Measurements from ENCODE around the gene GABRB2. TPM values are rescaled to one million over a fixed set of nuclear protein-coding genes. Genes with fewer than 3 reads are reported as not detected.

GABRB2 gene
- total and polyA plus RNA-seq, 4 donors, result 0.08 TPM; not detected in 3

DNA sequence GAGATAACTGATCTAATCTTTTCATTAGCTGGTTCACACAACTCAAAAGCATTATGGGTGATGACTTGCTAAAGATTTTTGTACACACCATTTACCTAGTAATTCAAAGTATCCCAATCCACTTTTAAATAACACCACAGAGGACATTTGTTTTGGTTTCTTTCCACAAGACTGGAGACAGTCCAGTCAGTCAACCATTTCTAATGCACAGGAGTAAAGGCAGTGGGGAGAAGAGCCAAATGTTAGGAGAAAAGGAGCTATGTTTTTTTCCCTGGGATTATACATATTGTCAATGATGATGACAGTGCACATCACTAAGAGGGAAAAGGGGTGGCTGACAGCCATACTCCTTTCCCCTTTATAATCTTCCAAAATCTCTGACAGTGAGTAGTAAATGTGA, 240.9 kb downstream of the GABRB2 start:
- no peak for DNase-seq (ENCODE audit: low spot score)
- TF ChIP-seq FOXA2 (IDR thresholded peaks at IDR 0.05) (no peak), FOXA1 (IDR thresholded peaks at IDR 0.05) (no peak), EGR1 (IDR thresholded peaks at IDR 0.05; ENCODE audit: low read depth in 2 of 2) (no peak), RXRA (IDR thresholded peaks at IDR 0.05) (no peak), SP1 (IDR thresholded peaks at IDR 0.05) (no peak)
- TF ChIP-seq, protein P1, sequence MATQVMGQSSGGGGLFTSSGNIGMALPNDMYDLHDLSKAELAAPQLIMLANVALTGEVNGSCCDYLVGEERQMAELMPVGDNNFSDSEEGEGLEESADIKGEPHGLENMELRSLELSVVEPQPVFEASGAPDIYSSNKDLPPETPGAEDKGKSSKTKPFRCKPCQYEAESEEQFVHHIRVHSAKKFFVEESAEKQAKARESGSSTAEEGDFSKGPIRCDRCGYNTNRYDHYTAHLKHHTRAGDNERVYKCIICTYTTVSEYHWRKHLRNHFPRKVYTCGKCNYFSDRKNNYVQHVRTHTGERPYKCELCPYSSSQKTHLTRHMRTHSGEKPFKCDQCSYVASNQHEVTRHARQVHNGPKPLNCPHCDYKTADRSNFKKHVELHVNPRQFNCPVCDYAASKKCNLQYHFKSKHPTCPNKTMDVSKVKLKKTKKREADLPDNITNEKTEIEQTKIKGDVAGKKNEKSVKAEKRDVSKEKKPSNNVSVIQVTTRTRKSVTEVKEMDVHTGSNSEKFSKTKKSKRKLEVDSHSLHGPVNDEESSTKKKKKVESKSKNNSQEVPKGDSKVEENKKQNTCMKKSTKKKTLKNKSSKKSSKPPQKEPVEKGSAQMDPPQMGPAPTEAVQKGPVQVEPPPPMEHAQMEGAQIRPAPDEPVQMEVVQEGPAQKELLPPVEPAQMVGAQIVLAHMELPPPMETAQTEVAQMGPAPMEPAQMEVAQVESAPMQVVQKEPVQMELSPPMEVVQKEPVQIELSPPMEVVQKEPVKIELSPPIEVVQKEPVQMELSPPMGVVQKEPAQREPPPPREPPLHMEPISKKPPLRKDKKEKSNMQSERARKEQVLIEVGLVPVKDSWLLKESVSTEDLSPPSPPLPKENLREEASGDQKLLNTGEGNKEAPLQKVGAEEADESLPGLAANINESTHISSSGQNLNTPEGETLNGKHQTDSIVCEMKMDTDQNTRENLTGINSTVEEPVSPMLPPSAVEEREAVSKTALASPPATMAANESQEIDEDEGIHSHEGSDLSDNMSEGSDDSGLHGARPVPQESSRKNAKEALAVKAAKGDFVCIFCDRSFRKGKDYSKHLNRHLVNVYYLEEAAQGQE (IDR thresholded peaks at IDR 0.05), result no peak
- TF ChIP-seq, protein P2, sequence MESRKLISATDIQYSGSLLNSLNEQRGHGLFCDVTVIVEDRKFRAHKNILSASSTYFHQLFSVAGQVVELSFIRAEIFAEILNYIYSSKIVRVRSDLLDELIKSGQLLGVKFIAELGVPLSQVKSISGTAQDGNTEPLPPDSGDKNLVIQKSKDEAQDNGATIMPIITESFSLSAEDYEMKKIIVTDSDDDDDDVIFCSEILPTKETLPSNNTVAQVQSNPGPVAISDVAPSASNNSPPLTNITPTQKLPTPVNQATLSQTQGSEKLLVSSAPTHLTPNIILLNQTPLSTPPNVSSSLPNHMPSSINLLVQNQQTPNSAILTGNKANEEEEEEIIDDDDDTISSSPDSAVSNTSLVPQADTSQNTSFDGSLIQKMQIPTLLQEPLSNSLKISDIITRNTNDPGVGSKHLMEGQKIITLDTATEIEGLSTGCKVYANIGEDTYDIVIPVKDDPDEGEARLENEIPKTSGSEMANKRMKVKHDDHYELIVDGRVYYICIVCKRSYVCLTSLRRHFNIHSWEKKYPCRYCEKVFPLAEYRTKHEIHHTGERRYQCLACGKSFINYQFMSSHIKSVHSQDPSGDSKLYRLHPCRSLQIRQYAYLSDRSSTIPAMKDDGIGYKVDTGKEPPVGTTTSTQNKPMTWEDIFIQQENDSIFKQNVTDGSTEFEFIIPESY (IDR thresholded peaks at IDR 0.05), result no peak
- TF ChIP-seq, protein P3, sequence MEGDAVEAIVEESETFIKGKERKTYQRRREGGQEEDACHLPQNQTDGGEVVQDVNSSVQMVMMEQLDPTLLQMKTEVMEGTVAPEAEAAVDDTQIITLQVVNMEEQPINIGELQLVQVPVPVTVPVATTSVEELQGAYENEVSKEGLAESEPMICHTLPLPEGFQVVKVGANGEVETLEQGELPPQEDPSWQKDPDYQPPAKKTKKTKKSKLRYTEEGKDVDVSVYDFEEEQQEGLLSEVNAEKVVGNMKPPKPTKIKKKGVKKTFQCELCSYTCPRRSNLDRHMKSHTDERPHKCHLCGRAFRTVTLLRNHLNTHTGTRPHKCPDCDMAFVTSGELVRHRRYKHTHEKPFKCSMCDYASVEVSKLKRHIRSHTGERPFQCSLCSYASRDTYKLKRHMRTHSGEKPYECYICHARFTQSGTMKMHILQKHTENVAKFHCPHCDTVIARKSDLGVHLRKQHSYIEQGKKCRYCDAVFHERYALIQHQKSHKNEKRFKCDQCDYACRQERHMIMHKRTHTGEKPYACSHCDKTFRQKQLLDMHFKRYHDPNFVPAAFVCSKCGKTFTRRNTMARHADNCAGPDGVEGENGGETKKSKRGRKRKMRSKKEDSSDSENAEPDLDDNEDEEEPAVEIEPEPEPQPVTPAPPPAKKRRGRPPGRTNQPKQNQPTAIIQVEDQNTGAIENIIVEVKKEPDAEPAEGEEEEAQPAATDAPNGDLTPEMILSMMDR (IDR thresholded peaks at IDR 0.05; ENCODE audit: low read depth, low read length, missing input control), result no peak
- TF ChIP-seq, protein P4, sequence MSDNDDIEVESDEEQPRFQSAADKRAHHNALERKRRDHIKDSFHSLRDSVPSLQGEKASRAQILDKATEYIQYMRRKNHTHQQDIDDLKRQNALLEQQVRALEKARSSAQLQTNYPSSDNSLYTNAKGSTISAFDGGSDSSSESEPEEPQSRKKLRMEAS (IDR thresholded peaks at IDR 0.05), result no peak
- H3K36me3 ChIP-seq (ENCODE audit: control insufficient read depth in 4 of 4, insufficient read depth in 3 of 4, low read depth in 1 of 4, low read length in 3 of 4), result no peaks in the 10 kb centered on the region
- peaks cover 0 to 6% (median 0%) of the 10 kb centered on the region in 4 donors for H3K9me3 ChIP-seq (ENCODE audit: control insufficient read depth in 4 of 4, low read length in 3 of 4)
- no peak overlapping the region for H3K4me3 ChIP-seq (ENCODE audit: low read depth in 1 of 3, low read length in 3 of 3)
- H3K27me3 ChIP-seq (ENCODE audit: control insufficient read depth in 4 of 4, insufficient read depth in 4 of 4, low read length in 3 of 4), result peaks cover 0 to 2% (median 0%) of the 10 kb centered on the region in 4 donors
- H3K4me1 ChIP-seq (ENCODE audit: control insufficient read depth in 4 of 4, insufficient read depth in 4 of 4, low read length in 3 of 4), result no peaks in the 10 kb centered on the region
- no peak overlapping the region for H3K9ac ChIP-seq (ENCODE audit: low read depth in 1 of 2, low read length in 2 of 2)
- no peak overlapping the region for H3K27ac ChIP-seq (ENCODE audit: low read depth in 1 of 2, low read length in 2 of 2)

DNA sequence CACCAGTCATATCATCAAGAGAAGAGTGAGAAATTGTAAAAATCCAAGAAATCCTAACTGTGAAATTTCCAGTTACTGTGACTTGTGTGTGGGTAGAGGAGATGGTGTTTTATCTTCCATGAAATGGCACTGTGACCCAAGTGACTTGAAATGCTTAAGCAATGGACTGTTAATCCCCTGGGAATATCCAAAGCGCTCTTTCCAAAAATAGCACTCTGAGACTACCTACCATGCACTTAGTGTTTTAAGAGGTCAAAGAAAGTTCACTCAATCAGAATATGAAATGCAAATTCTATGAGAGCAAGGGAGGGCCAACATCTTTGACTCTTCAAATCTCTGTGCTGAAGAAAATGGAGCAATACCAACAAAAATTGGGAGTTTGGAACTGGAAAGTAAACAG, 244.0 kb downstream of the GABRB2 start:
- Histone ChIP-seq H3K36me3 (ENCODE audit: control insufficient read depth in 4 of 4, insufficient read depth in 3 of 4, low read depth in 1 of 4, low read length in 3 of 4) (no peaks in the 10 kb centered on the region), H3K27ac (ENCODE audit: low read depth in 1 of 2, low read length in 2 of 2) (no peak overlapping the region), H3K4me1 (ENCODE audit: control insufficient read depth in 4 of 4, insufficient read depth in 4 of 4, low read length in 3 of 4) (no peaks in the 10 kb centered on the region), H3K27me3 (ENCODE audit: control insufficient read depth in 4 of 4, insufficient read depth in 4 of 4, low read length in 3 of 4) (no peaks in the 10 kb centered on the region), H3K9me3 (ENCODE audit: control insufficient read depth in 4 of 4, low read length in 3 of 4) (no peaks in the 10 kb centered on the region), H3K4me3 (ENCODE audit: low read depth in 1 of 3, low read length in 3 of 3) (no peak overlapping the region), H3K9ac (ENCODE audit: low read depth in 1 of 2, low read length in 2 of 2) (no peak overlapping the region)
- WGBS, result 88% methylated on average over 1 of the region's 1 CpG
- DNase-seq (ENCODE audit: low spot score), result no peak
- TF ChIP-seq JUND (IDR thresholded peaks at IDR 0.05) (no peak), YY1 (IDR thresholded peaks at IDR 0.05) (no peak), HNF4G (IDR thresholded peaks at IDR 0.05) (no peak), NR2F2 (IDR thresholded peaks at IDR 0.05) (no peak), SP1 (IDR thresholded peaks at IDR 0.05) (no peak)
- TF ChIP-seq, protein P1 (IDR thresholded peaks at IDR 0.05), result no peak
- TF ChIP-seq, protein P5, sequence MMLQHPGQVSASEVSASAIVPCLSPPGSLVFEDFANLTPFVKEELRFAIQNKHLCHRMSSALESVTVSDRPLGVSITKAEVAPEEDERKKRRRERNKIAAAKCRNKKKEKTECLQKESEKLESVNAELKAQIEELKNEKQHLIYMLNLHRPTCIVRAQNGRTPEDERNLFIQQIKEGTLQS (IDR thresholded peaks at IDR 0.05), result no peak
- TF ChIP-seq, protein P4 (IDR thresholded peaks at IDR 0.05), result no peak

Data from liver (tissue), 9 donors.